ENCODE results near the gene RAPGEF6. TPM values are rescaled to one million over a fixed set of nuclear protein-coding genes. Genes with fewer than 3 reads are reported as not detected.

RAPGEF6 gene
- total RNA-seq, 2 donors from 2014 or later = 15.5 to 43.0 TPM

GRCh38 chr5:131379723-131380122, 255.3 kb downstream of the RAPGEF6 start:
- intact Hi-C loops (cut with DNase I) = no loop called here
- TF ChIP-seq, protein P1, sequence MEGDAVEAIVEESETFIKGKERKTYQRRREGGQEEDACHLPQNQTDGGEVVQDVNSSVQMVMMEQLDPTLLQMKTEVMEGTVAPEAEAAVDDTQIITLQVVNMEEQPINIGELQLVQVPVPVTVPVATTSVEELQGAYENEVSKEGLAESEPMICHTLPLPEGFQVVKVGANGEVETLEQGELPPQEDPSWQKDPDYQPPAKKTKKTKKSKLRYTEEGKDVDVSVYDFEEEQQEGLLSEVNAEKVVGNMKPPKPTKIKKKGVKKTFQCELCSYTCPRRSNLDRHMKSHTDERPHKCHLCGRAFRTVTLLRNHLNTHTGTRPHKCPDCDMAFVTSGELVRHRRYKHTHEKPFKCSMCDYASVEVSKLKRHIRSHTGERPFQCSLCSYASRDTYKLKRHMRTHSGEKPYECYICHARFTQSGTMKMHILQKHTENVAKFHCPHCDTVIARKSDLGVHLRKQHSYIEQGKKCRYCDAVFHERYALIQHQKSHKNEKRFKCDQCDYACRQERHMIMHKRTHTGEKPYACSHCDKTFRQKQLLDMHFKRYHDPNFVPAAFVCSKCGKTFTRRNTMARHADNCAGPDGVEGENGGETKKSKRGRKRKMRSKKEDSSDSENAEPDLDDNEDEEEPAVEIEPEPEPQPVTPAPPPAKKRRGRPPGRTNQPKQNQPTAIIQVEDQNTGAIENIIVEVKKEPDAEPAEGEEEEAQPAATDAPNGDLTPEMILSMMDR (IDR thresholded peaks at IDR 0.05) = no peak
- no peak for TF ChIP-seq POLR2AphosphoS5 (IDR thresholded peaks at IDR 0.05)
- TF ChIP-seq POLR2A (IDR thresholded peaks at IDR 0.05) = no peak
- no peaks in the 10 kb centered on the region for H3K36me3 ChIP-seq
- WGBS = 73% methylated on average over 7 of the region's 7 CpGs
- no peak overlapping the region for H3K4me3 ChIP-seq
- DNase-seq (ENCODE audit: low spot score) = no peak
- H3K27ac ChIP-seq = peak overlapping the region in 1 of 2 donors; percentile 15
- no peaks in the 10 kb centered on the region for H3K27me3 ChIP-seq (replicated peaks; ENCODE audit: insufficient read depth)
- H3K9me3 ChIP-seq = no peaks in the 10 kb centered on the region
- no peaks in the 10 kb centered on the region for H3K4me1 ChIP-seq (replicated peaks)

DNA sequence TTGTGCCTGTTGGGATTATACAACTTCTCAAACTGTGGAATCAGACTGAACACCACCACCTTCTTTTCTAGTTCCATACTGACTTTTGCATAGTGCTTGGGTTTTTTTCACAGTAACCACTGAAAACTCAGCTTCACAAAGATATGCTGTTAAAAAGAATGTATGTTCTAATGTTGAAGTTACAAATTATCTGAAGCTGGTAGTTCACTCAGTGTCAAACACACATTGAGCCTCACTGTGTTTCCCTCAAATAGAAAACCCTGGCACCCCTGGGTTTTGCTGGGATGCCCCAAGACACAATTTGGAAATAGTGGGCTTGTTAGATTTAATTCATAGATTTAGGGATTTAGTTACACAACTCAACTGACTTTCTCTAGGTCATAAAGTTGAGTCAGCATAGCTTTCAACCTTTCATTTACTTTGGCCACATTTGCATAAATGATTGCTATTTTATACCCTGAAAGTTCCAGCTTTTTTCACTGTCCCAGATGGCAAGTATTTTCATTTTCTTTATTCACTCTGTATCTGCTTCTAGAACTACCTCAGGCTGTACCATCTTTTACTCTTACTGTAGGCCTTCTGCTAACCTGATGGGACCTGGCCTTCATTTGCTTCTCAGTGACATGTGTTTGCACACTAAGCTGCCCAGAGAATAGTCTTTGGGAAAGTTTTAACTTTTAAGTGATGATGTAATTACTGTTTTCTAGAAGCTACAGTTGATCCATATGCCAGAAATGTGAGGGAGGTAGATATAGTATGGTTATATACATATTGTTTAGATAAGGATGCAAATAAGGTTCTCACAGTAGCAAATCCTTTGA, 256.1 kb downstream of the RAPGEF6 start:
- H3K36me3 ChIP-seq = no peaks in the 10 kb centered on the region
- no peak for DNase-seq (ENCODE audit: low spot score)
- H3K27ac ChIP-seq = peak overlapping the region in 1 of 2 donors; percentile 15
- no peak overlapping the region for H3K4me3 ChIP-seq
- H3K4me1 ChIP-seq (replicated peaks) = no peaks in the 10 kb centered on the region
- intact Hi-C loops (cut with DNase I) = no loop called here
- H3K9me3 ChIP-seq = no peaks in the 10 kb centered on the region
- TF ChIP-seq, protein P1 (IDR thresholded peaks at IDR 0.05) = no peak
- TF ChIP-seq POLR2AphosphoS5 (IDR thresholded peaks at IDR 0.05) (no peak), POLR2A (IDR thresholded peaks at IDR 0.05) (no peak)
- no peaks in the 10 kb centered on the region for H3K27me3 ChIP-seq (replicated peaks; ENCODE audit: insufficient read depth)

DNA sequence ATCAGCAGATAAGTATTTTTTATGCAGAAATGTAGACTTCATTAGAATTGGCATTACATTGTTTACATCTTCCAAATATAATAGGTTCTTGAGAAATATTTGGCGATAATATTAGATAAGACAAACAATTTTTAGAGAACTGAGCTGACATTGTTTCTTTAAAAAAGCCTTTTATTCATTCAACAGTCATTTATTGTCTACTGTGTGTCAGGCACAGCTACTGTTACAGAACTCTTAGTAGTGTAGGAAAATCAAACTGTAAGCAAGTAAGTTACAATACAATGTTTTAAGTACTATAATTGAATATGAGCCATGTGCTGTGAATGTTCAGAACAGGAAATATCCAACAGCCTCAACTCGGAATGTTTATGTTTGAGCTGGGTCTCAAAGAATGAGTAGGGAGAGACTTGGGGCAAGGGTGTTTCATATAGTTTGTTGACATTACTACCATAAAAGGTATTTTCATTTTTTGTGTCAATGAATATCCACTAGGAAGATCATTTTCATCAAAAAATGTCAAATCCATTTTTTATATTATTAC, 257.2 kb downstream of the RAPGEF6 start:
- Histone ChIP-seq H3K36me3 (no peaks in the 10 kb centered on the region), H3K9me3 (no peaks in the 10 kb centered on the region), H3K4me3 (no peak overlapping the region), H3K4me1 (replicated peaks) (no peaks in the 10 kb centered on the region), H3K27ac (no peak overlapping the region), H3K27me3 (replicated peaks; ENCODE audit: insufficient read depth) (no peaks in the 10 kb centered on the region)
- TF ChIP-seq, protein P1 (IDR thresholded peaks at IDR 0.05) = no peak
- TF ChIP-seq POLR2A (IDR thresholded peaks at IDR 0.05) (no peak), POLR2AphosphoS5 (IDR thresholded peaks at IDR 0.05) (no peak)
- WGBS = 68% methylated on average over 2 of the region's 2 CpGs
- intact Hi-C loops (cut with DNase I) = no loop called here
- no peak for DNase-seq (ENCODE audit: low spot score)

DNA sequence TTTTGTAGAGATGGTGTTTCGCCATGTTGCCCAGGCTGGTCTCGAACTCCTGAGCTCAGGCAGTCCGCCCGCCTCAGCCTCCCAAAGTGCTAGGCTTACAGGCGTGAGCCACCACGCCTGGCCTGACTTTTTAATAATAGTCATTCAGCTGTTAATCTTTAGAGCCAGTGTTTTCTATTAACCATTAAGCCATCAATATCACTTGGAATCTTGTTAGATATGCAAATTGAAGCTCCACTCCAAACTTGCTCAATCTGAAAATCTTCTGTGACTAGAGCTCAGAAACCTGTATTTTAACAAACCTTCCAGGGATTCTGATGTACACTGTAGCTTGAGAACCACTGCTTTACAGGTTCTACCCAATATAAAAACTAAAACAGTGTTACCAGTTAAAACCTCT, 257.7 kb downstream of the RAPGEF6 start:
- Histone ChIP-seq H3K4me1 (replicated peaks) (no peaks in the 10 kb centered on the region), H3K27ac (no peak overlapping the region), H3K9me3 (no peaks in the 10 kb centered on the region), H3K36me3 (no peaks in the 10 kb centered on the region), H3K27me3 (replicated peaks; ENCODE audit: insufficient read depth) (no peaks in the 10 kb centered on the region), H3K4me3 (no peak overlapping the region)
- TF ChIP-seq POLR2A (IDR thresholded peaks at IDR 0.05) (no peak), POLR2AphosphoS5 (IDR thresholded peaks at IDR 0.05) (no peak)
- TF ChIP-seq, protein P1 (IDR thresholded peaks at IDR 0.05) = no peak
- intact Hi-C loops (cut with DNase I) = no loop called here
- no peak for DNase-seq (ENCODE audit: low spot score)
- 95% methylated on average over 6 of the region's 6 CpGs for WGBS

- no peak for TF ChIP-seq POLR2A (IDR thresholded peaks at IDR 0.05)
- TF ChIP-seq POLR2AphosphoS5 (IDR thresholded peaks at IDR 0.05) = no peak
- TF ChIP-seq, protein P1 (IDR thresholded peaks at IDR 0.05) = no peak
- H3K27ac ChIP-seq = no peak overlapping the region
- no peaks in the 10 kb centered on the region for H3K36me3 ChIP-seq
- 84% methylated on average over 2 of the region's 2 CpGs for WGBS
- DNase-seq (ENCODE audit: low spot score) = no peak
- intact Hi-C loops (cut with DNase I) = no loop called here
- no peaks in the 10 kb centered on the region for H3K27me3 ChIP-seq (replicated peaks; ENCODE audit: insufficient read depth)
- H3K4me3 ChIP-seq = no peak overlapping the region
- no peaks in the 10 kb centered on the region for H3K4me1 ChIP-seq (replicated peaks)
- H3K9me3 ChIP-seq = no peaks in the 10 kb centered on the region
Observed at GRCh38 chr5:131375351-131375750, 259.7 kb downstream of the RAPGEF6 start.
